GM21381 (cell line): ENCODE results near the gene SLC2A13.

Experiments
- ATAC-seq: cut with Tn5 transposase; IDR thresholded peaks from one replicate; pipeline ENCODE4 v1.9.1; 2021; ENCODE audit warnings: mild to moderate bottlenecking, moderate library complexity; ENCODE audit not compliant: unreplicated experiment

Gene SLC2A13

DNA sequence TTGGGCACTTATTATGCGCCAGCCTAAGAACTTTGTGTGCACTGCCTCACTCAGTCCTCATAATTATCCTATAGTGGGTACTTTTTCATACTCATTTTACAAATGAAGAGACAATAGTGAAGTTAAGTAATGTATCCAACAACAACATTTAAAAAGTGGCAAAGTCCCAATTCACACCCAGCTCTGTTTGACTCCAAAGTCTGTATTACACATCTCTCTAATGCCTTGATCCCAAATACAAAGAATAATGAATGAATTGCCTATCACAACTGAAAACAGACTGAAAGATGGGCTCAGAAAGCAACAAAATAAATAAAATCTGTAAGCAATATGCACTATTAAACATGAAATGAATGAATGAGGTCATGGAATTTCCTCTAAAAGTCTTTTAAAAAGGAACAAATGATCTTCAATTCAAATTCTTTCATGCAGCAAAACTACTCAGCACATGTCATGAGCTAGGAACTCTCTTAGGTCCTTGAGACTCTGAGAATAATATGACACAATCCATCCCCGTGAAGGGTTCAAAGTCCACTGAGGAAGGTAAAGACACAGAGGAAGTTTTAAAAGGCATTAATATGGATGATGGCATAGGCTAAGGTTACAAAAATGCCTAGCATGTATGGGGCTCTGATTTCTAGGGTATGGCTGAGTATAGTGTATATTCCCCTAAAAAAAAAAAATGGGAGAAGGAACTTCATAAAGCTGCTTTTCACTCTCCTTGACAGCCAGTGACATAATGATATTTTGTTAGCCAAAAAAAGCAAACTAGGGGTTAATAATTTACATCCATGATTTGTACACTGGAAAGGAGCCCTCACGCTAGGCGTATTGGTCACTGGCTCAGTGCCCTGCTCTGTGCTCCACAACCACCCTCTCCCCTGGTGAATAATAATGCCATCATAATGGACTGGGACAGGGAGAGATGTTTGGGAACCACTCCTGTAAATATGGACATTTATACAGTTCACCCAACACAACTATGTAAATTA lies 103.4 kb downstream of the SLC2A13 start:
- no peak for ATAC-seq

DNA sequence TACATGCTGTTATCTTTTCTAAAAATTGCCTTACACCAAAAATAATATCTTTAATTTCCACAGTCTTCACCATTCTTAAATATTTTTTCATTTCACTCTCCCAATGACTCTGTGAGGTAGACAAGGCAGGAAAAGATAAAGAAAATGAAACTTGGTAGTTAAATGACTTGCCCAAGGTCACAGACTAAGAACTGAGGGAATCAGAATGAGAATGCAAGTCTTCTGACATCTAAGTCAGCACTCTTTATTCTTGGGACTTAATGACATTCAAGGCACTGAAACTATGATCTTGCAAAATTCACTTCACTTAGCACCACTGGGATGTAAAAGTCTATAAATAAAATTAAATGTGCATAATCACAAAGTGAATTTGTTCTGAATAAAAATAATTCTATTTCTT lies 104.5 kb downstream of the SLC2A13 start:
- no peak for ATAC-seq

DNA sequence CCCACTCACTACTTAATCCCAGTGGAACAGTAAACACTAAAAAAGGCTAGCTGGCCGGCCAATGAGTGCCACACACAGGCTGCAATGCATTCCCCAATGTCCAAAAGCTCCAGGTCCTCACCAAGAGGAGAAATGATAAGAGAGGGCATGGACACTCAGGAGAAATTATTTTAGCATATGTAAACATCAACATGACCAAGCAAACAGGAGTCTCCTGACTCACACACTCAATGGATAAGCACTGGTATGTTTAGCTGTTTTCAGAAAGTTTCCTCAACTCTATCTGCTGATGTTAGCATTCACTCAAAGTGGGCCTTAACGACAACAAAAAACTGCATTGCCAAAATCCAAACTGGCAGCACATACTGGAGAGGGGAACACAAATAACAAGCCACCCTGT lies 105.0 kb downstream of the SLC2A13 start:
- no peak for ATAC-seq

DNA sequence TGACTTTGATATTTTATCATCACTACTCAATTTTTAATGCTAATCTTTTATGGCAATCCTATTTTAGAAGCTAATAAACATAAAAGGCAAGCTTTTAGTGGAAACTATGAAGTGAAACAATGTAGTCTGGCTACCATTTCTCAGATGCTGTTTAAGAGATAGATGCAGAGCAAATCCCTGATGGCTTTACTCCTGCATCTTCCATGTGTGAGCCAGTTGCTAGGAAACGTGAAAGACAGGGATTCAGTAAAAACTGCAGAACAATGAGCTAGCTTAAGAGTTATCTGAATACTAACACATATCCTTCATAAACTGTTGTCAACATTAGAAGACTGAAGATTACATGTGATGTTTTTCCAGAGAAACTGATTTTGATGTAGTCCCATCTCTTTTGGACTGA lies 112.6 kb downstream of the SLC2A13 start:
- ATAC-seq, result no peak

DNA sequence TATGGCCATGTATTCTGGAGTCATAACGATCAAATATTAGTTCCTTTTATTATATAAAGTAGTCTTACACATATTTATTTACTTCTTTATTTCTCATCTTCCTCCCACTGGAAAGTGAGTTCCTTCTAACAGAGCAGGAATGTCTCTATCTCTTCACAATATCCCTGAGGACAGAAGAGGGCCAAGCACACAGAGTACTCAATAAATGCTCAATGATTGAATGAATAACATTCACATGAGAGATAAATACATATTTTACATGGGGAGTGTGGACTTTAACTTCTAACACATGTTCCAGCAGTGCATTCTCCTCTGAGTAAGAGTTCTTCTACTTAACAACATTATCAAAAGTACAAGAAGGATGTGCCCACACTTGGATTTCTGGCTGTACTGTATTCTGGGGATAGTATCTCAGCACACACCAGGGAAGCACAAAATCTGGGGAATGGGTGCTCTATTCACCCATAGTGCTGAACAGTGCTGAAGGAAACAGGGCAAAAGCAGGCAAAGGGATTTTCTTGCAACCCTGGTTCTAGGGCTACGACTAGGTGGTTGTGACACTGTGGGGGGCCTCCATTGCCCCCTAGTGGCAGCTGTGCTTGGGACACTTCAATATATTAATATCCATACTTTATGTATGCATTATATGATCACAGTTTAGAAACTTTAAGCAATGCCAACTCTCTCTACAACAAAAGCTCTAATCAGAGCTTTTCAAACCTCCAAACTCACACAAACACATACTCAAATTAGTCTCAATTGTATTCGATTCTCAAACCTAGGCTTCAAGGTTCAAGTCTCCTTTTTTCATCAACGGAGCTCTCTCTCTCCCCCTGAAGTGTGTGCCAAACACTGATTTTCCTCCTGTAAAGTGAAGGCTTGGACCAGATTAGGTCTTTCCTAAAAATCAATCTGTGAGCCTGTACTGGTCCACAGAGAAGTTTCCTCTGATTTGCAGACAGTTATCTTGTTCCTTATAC lies 115.5 kb downstream of the SLC2A13 start:
- peak; percentile 89 for ATAC-seq

DNA sequence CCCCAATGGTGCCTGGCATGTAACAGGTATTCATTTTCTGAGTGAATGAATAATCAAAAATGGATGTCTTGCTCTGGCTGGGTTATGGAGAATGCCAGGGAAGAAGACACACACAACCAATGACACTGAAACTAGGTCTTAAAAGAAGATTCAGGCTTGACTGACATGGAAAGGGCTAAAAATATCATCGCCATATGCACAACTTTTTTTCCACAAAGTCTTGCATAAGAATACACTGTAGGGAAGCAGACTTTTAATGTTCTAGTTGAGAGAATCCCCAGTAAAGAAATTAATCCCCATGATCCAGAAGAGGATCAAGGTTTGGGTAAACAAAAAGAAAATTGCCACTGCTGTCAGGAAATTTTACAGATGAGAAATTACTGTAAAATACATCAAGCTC lies 116.4 kb downstream of the SLC2A13 start:
- ATAC-seq, result no peak

DNA sequence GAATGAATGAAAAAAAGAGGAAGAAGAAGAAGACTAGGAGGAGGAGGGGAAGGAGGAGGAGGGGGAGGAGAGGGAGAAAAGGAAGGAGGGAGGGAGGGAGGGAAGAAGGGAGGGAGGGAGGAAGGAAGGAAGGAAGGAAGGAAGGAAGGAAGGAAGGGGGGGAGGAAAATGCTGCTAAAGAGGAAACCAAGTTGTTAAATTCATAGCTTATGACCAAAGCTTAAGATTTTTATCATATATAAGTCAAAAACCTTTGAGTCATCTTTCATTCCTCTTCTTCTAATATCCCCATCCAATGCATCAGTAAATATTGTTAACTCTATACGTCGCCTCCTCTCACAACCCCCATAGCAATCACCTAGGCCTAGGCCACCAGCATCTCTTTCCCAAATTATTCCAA lies 117.3 kb downstream of the SLC2A13 start:
- ATAC-seq, result no peak

DNA sequence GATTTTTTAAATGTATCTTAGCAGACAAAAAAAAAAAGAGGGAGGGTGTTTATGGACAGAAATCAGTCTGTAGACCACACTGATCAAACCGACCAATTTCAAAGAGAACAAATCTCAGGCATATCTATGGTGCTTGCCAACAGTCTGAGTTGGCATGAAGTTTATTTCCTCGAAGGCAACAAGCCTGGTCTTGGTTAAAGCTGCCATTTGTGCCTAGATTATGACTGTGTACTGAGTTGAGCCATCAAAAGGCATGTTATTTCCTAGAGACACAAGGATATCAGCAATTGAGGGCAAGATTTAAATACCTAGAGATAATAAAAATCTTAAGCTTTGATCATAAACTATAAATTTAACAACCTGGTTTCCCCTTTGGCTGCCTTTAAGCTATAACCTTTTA lies 119.2 kb downstream of the SLC2A13 start:
- no peak for ATAC-seq

DNA sequence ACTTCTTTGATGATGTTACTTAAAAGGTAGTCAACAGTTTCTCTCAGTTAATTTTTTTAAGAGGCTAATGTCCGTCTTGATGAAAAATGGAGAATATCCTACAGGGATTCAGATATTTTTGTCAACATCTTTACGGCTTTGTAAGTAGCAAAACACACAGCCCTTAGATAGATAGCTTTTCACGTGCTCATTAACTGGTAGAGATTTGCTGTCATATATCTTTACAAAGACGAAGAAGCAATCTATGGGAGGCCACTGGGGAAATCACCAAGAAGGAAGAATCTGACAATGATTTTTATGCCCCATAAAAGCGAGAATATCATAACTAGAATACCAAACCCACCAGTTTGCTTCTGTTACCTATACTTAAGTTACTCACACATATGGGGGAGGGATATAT lies 121.2 kb downstream of the SLC2A13 start:
- no peak for ATAC-seq

DNA sequence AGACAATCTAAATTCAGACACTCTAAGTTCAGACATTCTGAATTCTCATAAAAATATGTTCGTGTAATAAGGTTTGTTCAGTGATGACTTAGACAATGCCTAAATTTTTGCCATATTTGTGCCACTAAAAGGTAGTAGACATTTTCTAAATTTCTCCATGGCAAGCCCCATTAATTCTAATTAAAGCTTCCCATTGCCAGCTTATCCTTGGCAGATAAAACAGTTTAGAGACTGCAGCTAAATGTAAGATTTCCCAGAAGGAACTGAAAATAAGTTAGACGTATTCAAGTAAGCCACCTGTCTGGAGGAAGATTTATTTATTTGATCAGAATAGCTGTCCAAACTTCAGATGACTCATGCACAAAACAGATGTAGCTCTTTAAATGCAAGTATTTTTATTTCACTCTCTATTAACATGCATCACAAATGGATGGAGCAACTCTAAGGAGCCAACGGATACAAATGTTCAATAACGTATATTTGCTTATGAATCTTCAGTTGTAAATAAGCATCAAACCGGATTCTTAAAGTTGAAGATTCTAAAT lies 130.4 kb downstream of the SLC2A13 start:
- ATAC-seq, result no peak

DNA sequence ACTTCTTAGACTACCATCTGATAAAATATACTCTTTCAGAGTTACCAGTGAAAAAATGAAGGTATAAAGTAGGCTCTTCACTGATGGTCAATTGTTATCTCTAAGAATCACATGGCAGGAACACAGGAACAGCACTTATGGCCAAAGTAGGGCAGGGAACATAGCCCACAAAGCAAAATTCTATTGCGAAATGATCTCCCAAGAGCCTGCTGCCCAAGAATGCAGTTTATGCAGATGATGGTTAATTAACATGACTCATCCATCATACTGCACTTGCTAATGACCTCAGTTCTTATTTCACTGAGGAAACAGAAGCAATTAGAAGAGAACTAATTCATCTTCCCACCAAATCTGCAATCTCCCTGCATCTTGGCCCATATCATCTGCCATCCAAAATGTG lies 133.8 kb downstream of the SLC2A13 start:
- no peak for ATAC-seq

DNA sequence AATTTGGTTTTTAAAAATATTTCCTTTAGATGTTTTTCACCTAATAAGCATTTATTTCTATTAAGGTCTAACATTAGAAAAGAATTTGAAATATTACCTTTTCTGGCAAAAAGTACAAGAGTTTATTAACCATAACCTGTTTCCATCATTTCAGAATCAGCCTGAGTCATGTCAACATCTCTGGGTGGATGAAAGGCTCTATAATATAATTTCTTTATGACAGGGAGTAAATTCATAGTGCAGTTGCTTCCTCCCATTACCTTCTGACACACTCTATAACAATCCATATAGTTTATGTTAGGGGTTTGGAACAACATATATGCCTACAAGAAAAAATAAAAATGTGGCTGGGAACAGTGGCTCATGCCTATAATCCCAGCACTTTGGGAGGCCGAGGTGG lies 134.5 kb downstream of the SLC2A13 start:
- no peak for ATAC-seq

DNA sequence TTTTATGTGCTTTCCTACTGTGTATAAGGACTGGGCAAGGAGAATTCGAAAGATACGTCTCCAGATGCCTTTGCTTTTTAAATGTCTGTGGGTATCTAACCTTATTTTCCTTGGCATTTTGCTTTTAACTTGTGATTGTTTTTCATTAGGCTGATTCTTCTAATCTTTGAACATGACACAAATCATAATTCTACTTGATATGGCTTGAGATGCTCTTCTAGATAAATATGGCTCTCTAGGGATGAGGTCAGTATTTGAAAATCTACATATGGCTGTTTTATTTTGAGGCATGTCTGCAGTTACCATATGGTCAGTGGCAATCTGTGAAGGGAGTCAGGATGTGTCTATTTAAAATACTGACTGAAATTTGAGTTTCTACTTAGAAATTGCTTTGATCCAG lies 139.2 kb downstream of the SLC2A13 start:
- no peak for ATAC-seq

DNA sequence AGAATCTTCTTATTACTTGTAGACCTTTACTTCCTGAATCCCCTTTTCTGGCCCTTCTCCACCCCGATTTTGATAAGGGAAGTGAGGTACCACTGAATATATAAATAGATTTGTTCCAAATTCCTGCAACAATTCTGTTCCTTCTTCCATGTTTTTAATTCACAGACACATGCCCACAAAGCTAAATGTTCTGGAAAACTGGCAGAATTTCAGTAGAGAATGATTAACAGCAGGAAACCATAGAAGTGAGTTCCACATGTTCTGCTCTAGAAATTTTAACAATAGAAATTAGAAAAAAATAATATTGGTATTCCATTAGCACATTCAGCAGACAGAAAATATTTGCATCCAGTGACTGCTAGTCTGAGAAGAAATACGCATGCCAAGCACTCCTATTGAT lies 139.6 kb downstream of the SLC2A13 start:
- no peak for ATAC-seq

DNA sequence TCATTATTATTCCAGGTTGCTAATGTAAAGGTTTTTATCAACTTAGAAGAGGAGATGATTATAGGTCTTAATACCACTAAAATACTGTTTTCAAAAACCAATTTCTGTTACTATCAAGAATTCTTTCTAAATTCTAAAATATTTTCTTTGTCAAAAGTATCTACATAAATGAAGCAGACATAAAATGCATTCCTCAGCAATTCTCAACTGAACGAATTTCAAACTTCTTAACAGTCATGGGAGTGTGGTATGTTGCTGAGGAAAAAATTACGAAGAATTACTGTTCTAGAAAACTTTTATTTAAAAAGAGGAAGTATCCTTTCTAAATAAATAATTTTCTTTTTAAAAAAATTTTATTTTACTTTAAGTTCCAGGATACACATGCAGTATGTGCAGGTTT lies 146.4 kb downstream of the SLC2A13 start:
- no peak for ATAC-seq

DNA sequence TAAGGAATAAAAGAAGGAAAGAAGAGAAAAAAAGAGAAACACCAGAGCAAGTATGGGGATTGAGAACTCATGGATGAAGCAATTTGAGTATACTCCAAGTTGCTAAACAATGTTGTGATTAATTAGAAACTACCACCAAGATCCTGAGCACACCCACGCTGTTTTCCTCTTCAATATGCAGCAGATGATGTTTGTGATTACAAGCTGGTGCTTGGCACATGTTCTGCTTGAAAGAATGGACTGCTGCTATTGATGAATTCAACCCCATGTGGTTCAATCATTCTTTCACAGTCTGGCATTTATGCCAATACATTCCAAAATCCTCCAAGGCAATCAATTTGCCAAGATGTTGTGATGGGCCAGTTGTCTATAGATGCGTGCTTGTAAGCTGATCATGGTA lies 146.8 kb downstream of the SLC2A13 start:
- no peak for ATAC-seq

DNA sequence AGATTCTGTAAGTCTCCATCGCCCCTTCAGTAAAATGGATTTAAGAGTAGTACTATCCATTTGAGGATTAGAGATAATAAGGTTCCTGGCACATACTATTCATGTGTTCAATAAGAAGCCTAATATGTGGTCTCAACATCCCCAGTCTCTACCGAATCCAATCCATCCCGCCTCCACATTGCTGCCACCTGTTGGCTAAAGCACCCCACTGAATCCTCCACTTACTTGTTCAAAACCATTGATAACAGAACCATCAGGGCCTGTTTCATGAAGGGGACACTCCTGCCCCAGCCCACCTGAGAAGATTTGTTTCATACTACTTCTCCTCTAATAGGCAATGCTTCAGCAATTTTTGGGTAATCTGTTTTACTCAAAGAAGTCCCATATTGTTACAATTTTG lies 147.5 kb downstream of the SLC2A13 start:
- no peak for ATAC-seq

DNA sequence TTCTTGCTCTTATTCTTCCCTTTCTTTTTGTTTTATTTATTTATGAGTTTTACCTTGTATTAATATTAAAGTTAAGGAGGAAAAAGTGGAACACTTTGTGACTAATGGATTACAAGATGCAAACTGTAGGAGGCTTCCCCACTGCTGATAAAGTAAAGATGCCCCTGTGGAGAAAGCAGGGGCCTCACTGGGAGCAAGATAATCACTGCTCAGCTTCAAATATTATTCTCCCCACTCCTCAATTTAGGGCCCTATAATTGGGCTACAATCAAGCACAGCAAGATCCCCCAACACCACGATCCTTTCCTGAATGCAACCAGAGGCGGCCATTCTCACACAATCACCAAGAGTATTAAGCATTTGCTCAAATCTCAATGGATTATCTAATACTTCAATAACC lies 149.2 kb downstream of the SLC2A13 start:
- no peak for ATAC-seq

DNA sequence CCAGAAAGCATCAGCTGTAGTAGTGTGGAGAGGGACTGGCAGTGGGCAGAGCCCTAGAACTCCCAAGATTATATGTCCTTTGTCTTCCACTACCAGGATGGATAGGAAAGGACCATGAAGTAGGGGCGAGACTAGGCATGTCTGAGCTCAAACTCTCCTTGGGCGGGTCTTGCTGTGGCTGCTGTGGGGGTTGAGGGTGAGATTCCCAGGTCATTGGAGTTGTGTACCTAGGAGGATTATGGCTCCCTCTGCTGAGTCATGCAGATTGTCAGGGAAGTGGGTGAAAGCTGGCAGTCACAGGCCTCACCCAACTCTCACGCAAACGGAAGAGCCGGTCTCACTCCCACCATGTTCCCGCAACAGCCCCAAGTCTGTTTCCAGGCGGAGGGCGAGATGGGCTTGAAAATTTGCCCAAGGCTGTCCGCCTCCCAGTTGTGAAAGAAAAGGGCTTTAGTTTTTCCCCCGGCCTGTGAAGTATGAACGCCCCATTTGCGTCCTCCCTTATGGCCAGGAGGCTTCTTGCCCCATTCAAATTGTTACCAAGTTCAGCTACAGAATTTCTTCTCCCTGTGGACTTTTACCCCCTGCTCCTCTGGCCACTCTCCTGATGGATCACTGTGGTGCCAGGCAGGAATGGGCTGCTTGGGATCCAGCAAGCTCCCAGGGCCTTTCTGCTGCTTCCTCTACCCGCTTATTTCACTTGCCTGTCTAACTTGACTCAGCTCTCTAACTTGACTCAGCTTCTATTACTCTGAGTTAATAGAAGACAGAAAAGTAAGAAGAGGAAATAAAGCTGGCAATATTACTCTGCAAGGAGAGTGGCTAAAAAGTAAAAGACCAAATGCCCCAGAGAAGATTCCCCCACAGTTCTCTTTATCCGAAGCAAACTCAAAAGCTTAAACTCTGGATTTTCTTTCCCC lies 159.3 kb downstream of the SLC2A13 start:
- no peak for ATAC-seq

DNA sequence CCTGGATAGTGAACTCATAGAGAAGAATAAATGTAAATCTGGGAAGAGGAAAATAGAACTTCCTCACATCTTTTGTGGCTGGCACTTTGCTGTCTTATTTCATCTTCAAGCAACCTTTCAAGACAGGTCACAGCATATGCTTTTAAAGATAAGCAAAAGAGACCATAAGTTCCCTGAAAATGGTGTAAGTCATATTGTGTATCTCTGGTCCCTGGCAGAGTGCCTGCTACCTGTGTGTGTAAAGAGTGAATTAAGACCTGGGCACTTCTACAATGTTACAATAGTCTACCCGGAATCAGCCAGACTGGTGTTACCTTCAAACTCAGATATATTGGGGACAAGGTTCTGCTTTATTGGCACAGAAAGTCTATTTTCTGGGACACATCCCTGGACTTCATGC lies 168.8 kb downstream of the SLC2A13 start:
- ATAC-seq, result no peak
